Cerebellar cortex (tissue), 1 donor: ENCODE data around the gene ZBTB33.

Source experiments
- DNase-seq: peaks from one replicate; pipeline ENCODE4 v3.0.0-alpha.2; 2015; ENCODE audit warnings: low spot score

The ZBTB33 gene

DNA sequence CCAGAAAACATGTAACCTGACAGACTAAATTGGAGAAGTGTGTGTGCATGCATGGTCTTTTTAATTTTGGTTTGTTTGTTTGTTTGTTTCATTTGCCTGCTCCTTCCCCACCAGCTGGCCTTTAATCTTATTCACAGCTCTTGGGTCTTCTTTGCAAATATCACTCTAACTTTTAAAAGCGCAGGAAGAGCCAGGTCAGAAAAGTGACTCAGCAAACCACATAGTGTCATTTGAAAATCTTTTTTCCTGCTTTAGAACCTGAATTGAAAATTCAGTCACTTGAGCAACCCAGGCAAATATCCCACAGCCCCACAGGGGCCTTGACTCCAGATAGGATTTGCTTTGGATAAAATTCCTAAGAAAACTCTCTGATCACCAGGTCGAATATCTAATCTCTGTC lies 56.0 kb downstream of the ZBTB33 start:
- DNase-seq = no peak
